Measurements from ENCODE around the gene CATSPERD. TPM values are rescaled to one million over a fixed set of nuclear protein-coding genes. Genes with fewer than 3 reads are reported as not detected.

CATSPERD gene
- total and polyA plus RNA-seq, 2 of the 4 experiments (the other 2 are of a cell fraction), result not detected

DNA sequence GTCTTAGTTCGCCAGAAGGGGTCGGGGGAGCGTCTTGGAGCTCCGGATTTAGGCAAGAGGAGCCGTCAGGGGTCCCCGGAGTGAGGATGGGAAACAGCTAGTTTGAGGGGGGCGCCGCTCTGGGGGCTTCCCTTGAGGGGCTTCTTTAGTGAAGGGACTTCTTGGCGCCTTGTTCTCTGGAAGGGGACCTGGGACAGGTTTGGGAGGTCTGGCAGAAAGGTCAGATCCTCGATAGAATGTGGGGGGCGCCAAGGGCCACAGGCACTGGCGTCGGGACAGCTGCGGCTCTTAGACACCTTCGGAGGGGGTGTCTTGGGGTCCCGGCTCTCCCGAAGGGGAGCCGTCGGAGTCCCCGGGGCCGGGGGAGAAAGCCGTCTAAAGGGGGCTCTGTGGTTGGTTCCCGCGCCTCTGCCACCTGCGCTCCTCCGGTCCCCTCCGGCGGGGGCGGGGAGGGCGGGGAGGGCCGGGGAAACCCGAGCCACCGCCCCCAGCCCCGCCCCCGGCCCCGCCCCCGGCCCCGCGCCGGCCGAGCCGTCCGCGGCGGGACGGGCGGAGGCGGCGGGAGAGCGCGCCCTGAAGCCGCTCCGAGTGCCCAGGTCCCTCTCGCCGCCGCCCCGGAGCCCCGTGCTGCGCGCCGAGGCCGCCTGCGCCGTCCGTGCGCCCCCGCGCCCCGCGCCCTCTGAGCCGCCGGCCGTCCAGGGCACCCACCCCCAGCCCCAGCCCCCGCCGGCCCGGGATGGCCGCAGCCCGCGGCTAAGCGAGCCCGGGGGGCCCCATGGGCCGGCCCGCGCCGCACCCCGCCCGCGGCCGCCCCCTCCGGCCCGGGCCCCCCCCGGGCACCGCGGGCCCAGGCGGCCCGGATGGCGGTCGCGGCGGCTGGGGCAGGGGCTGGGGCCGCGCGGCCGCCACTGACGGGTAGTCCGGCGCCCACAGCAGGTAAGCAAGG lies 84.4 kb downstream of the CATSPERD start, which contains the start of gene NRTN:
Gene NRTN (plus strand): TSS at position 552 of the 946 bp plus-strand sequence. CDS start 19,099 bp downstream, outside the sequence.
- Histone ChIP-seq H2BK120ac (ENCODE audit: low read depth, low read length) (no peak within 1 kb of the TSS), H2AFZ (replicated peaks; ENCODE audit: low read length, poor library complexity) (peak within 1 kb of the TSS; percentile 94), H4K8ac (ENCODE audit: low read depth in 2 of 2, low read length in 2 of 2) (no peak within 1 kb of the TSS), H3K9ac (ENCODE audit: low read depth, low read length) (no peak within 1 kb of the TSS), H4K91ac (ENCODE audit: insufficient read depth, low read depth, low read length) (no peak within 1 kb of the TSS), H3K4me2 (ENCODE audit: low read depth, low read length) (peak within 1 kb of the TSS; percentile 18), H3K4ac (ENCODE audit: low read depth, low read length) (no peak within 1 kb of the TSS), H3K4me3 (ENCODE audit: insufficient read depth, low read depth, low read length) (peak within 1 kb of the TSS; percentile 32), H3K9me1 (ENCODE audit: insufficient read depth, low read length) (no peaks in the 10 kb centered on the region), H4K5ac (ENCODE audit: low read depth, low read length) (no peak within 1 kb of the TSS), H3K36me3 (ENCODE audit: control insufficient read depth, insufficient read depth, low read length) (no peaks in the 10 kb centered on the region), H4K20me1 (ENCODE audit: insufficient read depth, low read length) (no peaks in the 10 kb centered on the region), H3K27me3 (ENCODE audit: control insufficient read depth, insufficient read depth, low read length) (peaks cover 27% of the 10 kb centered on the region), H3K79me1 (ENCODE audit: low read depth in 1 of 2, low read length in 2 of 2) (no peaks in the 10 kb centered on the region), H3K9me3 (ENCODE audit: control insufficient read depth, insufficient read depth, low read length) (no peaks in the 10 kb centered on the region), H2BK20ac (ENCODE audit: low read depth, low read length) (no peak within 1 kb of the TSS), H3K56ac (ENCODE audit: extremely low read depth, insufficient read depth, low read length) (no peak within 1 kb of the TSS), H3K23ac (ENCODE audit: low read depth, low read length) (no peak within 1 kb of the TSS), H2AK5ac (ENCODE audit: low read depth, low read length) (no peak within 1 kb of the TSS), H3K18ac (ENCODE audit: low read depth, low read length) (no peak within 1 kb of the TSS), H3K4me1 (ENCODE audit: control insufficient read depth, insufficient read depth, low read length) (peaks cover 3% of the 10 kb centered on the region; the same call in 1 of the 2 replicates), H3K27ac (ENCODE audit: insufficient read depth, low read length) (no peak within 1 kb of the TSS), H2BK5ac (ENCODE audit: low read depth, low read length, poor library complexity, severe bottlenecking) (no peak within 1 kb of the TSS), H2BK15ac (ENCODE audit: low read depth, low read length) (no peak within 1 kb of the TSS), H3K14ac (replicated peaks; ENCODE audit: low read depth, low read length) (no peak within 1 kb of the TSS), H2AK9ac (replicated peaks; ENCODE audit: low read depth, low read length, poor library complexity) (peak within 1 kb of the TSS; percentile 72)
- in situ Hi-C loops (cut with MboI; ENCODE audit: low sequenced_read_pairs), result loop anchor here (5.0 to 10.0 kb wide), 2 partner anchors 88 to 220 kb away; no protein-coding TSS in a partner anchor
- CTCF ChIA-PET, result interaction anchor here (0.7 to 1.9 kb wide), 22 partner anchors 10 to 322 kb away, joined by 3 to 37 read pairs (median 5); partner anchors contain the start of genes DUS3L, NDUFA11 and VMAC
- dilution Hi-C loops (cut with HindIII; ENCODE audit: low sequenced_read_pairs, unreplicated experiment), result no loop called here
- 0% methylated on average over 1 of the region's 107 CpGs; no CpG with 5 or more reads in 1 of the 2 experiments for WGBS, 2 experiments (ENCODE audit: extremely low coverage in 2 of 2, insufficient read length in 1 of 2)
- DNase-seq (no peak), ATAC-seq (ENCODE audit: low read depth) (peak; percentile 9)
- BruUV-seq (replicated peaks), result no TSS peak
- intact Hi-C loops (cut with micrococcal nuclease), result loop anchor here (1.0 to 10.0 kb wide), 3 partner anchors 88 to 218 kb away; no protein-coding TSS in a partner anchor
- POLR2A ChIA-PET (ENCODE audit: unreplicated experiment), result interaction anchor here (0.9 to 1.5 kb wide), 3 partner anchors 23 to 98 kb away, joined by 3 to 4 read pairs (median 3); no protein-coding TSS in a partner anchor
- no peak for TF ChIP-seq MXI1 (IDR thresholded peaks at IDR 0.05; ENCODE audit: borderline replicate concordance, low read depth, low read length)
- TF ChIP-seq RAD21 (IDR thresholded peaks at IDR 0.05; ENCODE audit: low read length), result no peak
- TF ChIP-seq BHLHE40 (IDR thresholded peaks at IDR 0.05; ENCODE audit: low read depth, low read length), result no peak
- TF ChIP-seq, protein P1, sequence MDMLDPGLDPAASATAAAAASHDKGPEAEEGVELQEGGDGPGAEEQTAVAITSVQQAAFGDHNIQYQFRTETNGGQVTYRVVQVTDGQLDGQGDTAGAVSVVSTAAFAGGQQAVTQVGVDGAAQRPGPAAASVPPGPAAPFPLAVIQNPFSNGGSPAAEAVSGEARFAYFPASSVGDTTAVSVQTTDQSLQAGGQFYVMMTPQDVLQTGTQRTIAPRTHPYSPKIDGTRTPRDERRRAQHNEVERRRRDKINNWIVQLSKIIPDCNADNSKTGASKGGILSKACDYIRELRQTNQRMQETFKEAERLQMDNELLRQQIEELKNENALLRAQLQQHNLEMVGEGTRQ (IDR thresholded peaks at IDR 0.05; ENCODE audit: low read depth, low read length), result no peak
- no peak for TF ChIP-seq CHD1 (IDR thresholded peaks at IDR 0.05; ENCODE audit: low read depth, low read length)
- no peak for TF ChIP-seq RCOR1 (IDR thresholded peaks at IDR 0.05; ENCODE audit: insufficient replicate concordance, low read length)
- no peak for TF ChIP-seq MAFK (IDR thresholded peaks at IDR 0.05; ENCODE audit: low read depth, low read length)
- TF ChIP-seq CEBPB (IDR thresholded peaks at IDR 0.05; ENCODE audit: low read depth, low read length), result no peak
- TF ChIP-seq RFX5 (IDR thresholded peaks at IDR 0.05; ENCODE audit: low read depth, low read length), result no peak
- TF ChIP-seq, protein P2, sequence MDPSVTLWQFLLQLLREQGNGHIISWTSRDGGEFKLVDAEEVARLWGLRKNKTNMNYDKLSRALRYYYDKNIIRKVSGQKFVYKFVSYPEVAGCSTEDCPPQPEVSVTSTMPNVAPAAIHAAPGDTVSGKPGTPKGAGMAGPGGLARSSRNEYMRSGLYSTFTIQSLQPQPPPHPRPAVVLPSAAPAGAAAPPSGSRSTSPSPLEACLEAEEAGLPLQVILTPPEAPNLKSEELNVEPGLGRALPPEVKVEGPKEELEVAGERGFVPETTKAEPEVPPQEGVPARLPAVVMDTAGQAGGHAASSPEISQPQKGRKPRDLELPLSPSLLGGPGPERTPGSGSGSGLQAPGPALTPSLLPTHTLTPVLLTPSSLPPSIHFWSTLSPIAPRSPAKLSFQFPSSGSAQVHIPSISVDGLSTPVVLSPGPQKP (IDR thresholded peaks at IDR 0.05; ENCODE audit: borderline replicate concordance, low read depth, low read length), result no peak
- TF ChIP-seq NFE2L2 (IDR thresholded peaks at IDR 0.05; ENCODE audit: low read depth, low read length), result no peak
- no peak for TF ChIP-seq FOS (IDR thresholded peaks at IDR 0.05; ENCODE audit: low read depth, low read length)
- no peak for TF ChIP-seq POLR2A (IDR thresholded peaks at IDR 0.05; ENCODE audit: low read depth, low read length)
- TF ChIP-seq SMC3 (IDR thresholded peaks at IDR 0.05; ENCODE audit: low read depth, low read length), result no peak
